Measurements from ENCODE around the gene GARIN5A. TPM values are rescaled to one million over a fixed set of nuclear protein-coding genes. Genes with fewer than 3 reads are reported as not detected.
A peak's percentile ranks its signal among the peaks of the same experiment; 100 is the strongest.

The GARIN5A gene
- total and polyA plus RNA-seq, 9 of the 15 experiments (the other 6 are each of a cell fraction or from before 2014, with no cell fraction given): 0.10 to 0.82 (median 0.23) TPM; not detected in 2

GRCh38 chr19:50511069-50511822 lies 34.6 kb upstream of the GARIN5A start, which contains the start of gene JOSD2 (continued):
- TF ChIP-seq RCOR1 (IDR thresholded peaks at IDR 0.05; ENCODE audit: borderline replicate concordance in 1 of 2, low read depth in 2 of 2, low read length in 2 of 2) (0 out of 4 replicates have a peak, but pooled peaks of 1 of the 2 experiments have one; percentile 11), FOXJ2 (tag; IDR thresholded peaks at IDR 0.05) (0 out of 2 replicates have a peak, but pooled peaks have one; percentile 60), HOMEZ (CRISPR knock-in tag; IDR thresholded peaks at IDR 0.05) (no peak), HLTF (IDR thresholded peaks at IDR 0.05) (peak; percentile 57; the same call in 1 of the 2 replicates), NR4A1 (CRISPR knock-in tag; IDR thresholded peaks at IDR 0.05) (no peak), NR4A1 (tag; IDR thresholded peaks at IDR 0.05) (peak; percentile 74; the same call in 1 of the 2 replicates), RFX1 (IDR thresholded peaks at IDR 0.05) (no peak), E2F8 (IDR thresholded peaks at IDR 0.05; ENCODE audit: low read depth, partially characterized antibody) (peak; percentile 94), CC2D1A (IDR thresholded peaks at IDR 0.05) (0 out of 2 replicates have a peak, but pooled peaks have one; percentile 16), PURB (CRISPR knock-in tag; IDR thresholded peaks at IDR 0.05; ENCODE audit: low read depth) (no peak), ZBTB8A (IDR thresholded peaks at IDR 0.05; ENCODE audit: partially characterized antibody) (no peak), CSDE1 (IDR thresholded peaks at IDR 0.05) (peak in 1 of 2 experiments; percentile 96; a peak in 2 of 4 replicates), CLOCK (CRISPR knock-in tag; IDR thresholded peaks at IDR 0.05; ENCODE audit: borderline replicate concordance) (no peak), UBTF (IDR thresholded peaks at IDR 0.05; ENCODE audit: borderline replicate concordance in 1 of 2, low read depth in 2 of 2, low read length in 2 of 2) (peak in 1 of 2 experiments; percentile 74; a peak in 1 of 4 replicates), DMBX1 (CRISPR knock-in tag; IDR thresholded peaks at IDR 0.05; ENCODE audit: borderline replicate concordance) (peak; percentile 9; the same call in 1 of the 2 replicates), FIP1L1 (IDR thresholded peaks at IDR 0.05; ENCODE audit: low read depth, low read length, poor library complexity, severe bottlenecking) (no peak), TAL1 (IDR thresholded peaks at IDR 0.05) (no peak)
